ENCODE data around the gene INSRR. TPM values are rescaled to one million over a fixed set of nuclear protein-coding genes. Genes with fewer than 3 reads are reported as not detected.

INSRR gene
- total and polyA plus RNA-seq, 9 of the 15 experiments (the other 6 are each of a cell fraction or from before 2014, with no cell fraction given) = 0.03 to 0.18 (median 0.06) TPM; not detected in 3

- H3K27ac ChIP-seq (ENCODE audit: extremely low read depth, low read depth, low read length) = no peak overlapping the region
- H3K4me2 ChIP-seq (ENCODE audit: insufficient read depth, low read length) = no peak overlapping the region
- ATAC-seq (no peak), DNase-seq (ENCODE audit: extremely low read depth in 1 of 4, low spot score in 3 of 4) (no peak), FAIRE-seq (no peak)
- peaks cover 16 to 57% of the 10 kb centered on the region in 2 experiments for H3K4me1 ChIP-seq (replicated peaks in 1 of 2; ENCODE audit: control insufficient read depth in 2 of 2, insufficient read depth in 2 of 2, low read length in 2 of 2)
- no peaks in the 10 kb centered on the region for H3K79me2 ChIP-seq (ENCODE audit: control insufficient read depth, insufficient read depth, low read length)
- H3K9me1 ChIP-seq (ENCODE audit: control insufficient read depth, insufficient read depth, low read length) = peaks cover 4% of the 10 kb centered on the region
- no peaks in the 10 kb centered on the region for H3K27me3 ChIP-seq (ENCODE audit: control insufficient read depth in 2 of 2, insufficient read depth in 2 of 2, low read length in 2 of 2)
- no peaks in the 10 kb centered on the region for H3K36me3 ChIP-seq (ENCODE audit: control insufficient read depth, insufficient read depth, low read length)
- ChIA-PET CTCF (ENCODE audit: low intra/inter-chr PET ratio) (no interaction called here), POLR2A (interaction anchor here (0.6 kb wide), 1 partner anchor 281 kb away, joined by 3 read pairs; no protein-coding TSS in a partner anchor)
- whole genome bisulfite sequencing (ENCODE audit: insufficient coverage, low coverage, missing lambda C conversion rate) = 62% methylated on average over 16 of the region's 16 CpGs
- no peak overlapping the region for H2AFZ ChIP-seq (ENCODE audit: low read depth, low read length)
- intact Hi-C loops (cut with micrococcal nuclease) (no loop called here), in situ Hi-C loops (cut with MboI) (no loop called here)
- no peaks in the 10 kb centered on the region for H3K9me3 ChIP-seq (replicated peaks; ENCODE audit: control insufficient read depth, insufficient read depth, low read depth, low read length)
- H4K20me1 ChIP-seq (replicated peaks; ENCODE audit: control insufficient read depth, insufficient read depth, low read length) = no peaks in the 10 kb centered on the region
- no TSS peak for BruUV-seq (replicated peaks)
- H3K9ac ChIP-seq (ENCODE audit: insufficient read depth in 1 of 2, low read depth in 2 of 2, low read length in 2 of 2) = no peak overlapping the region
- no peak overlapping the region for H3K4me3 ChIP-seq
- TF ChIP-seq, protein P1, sequence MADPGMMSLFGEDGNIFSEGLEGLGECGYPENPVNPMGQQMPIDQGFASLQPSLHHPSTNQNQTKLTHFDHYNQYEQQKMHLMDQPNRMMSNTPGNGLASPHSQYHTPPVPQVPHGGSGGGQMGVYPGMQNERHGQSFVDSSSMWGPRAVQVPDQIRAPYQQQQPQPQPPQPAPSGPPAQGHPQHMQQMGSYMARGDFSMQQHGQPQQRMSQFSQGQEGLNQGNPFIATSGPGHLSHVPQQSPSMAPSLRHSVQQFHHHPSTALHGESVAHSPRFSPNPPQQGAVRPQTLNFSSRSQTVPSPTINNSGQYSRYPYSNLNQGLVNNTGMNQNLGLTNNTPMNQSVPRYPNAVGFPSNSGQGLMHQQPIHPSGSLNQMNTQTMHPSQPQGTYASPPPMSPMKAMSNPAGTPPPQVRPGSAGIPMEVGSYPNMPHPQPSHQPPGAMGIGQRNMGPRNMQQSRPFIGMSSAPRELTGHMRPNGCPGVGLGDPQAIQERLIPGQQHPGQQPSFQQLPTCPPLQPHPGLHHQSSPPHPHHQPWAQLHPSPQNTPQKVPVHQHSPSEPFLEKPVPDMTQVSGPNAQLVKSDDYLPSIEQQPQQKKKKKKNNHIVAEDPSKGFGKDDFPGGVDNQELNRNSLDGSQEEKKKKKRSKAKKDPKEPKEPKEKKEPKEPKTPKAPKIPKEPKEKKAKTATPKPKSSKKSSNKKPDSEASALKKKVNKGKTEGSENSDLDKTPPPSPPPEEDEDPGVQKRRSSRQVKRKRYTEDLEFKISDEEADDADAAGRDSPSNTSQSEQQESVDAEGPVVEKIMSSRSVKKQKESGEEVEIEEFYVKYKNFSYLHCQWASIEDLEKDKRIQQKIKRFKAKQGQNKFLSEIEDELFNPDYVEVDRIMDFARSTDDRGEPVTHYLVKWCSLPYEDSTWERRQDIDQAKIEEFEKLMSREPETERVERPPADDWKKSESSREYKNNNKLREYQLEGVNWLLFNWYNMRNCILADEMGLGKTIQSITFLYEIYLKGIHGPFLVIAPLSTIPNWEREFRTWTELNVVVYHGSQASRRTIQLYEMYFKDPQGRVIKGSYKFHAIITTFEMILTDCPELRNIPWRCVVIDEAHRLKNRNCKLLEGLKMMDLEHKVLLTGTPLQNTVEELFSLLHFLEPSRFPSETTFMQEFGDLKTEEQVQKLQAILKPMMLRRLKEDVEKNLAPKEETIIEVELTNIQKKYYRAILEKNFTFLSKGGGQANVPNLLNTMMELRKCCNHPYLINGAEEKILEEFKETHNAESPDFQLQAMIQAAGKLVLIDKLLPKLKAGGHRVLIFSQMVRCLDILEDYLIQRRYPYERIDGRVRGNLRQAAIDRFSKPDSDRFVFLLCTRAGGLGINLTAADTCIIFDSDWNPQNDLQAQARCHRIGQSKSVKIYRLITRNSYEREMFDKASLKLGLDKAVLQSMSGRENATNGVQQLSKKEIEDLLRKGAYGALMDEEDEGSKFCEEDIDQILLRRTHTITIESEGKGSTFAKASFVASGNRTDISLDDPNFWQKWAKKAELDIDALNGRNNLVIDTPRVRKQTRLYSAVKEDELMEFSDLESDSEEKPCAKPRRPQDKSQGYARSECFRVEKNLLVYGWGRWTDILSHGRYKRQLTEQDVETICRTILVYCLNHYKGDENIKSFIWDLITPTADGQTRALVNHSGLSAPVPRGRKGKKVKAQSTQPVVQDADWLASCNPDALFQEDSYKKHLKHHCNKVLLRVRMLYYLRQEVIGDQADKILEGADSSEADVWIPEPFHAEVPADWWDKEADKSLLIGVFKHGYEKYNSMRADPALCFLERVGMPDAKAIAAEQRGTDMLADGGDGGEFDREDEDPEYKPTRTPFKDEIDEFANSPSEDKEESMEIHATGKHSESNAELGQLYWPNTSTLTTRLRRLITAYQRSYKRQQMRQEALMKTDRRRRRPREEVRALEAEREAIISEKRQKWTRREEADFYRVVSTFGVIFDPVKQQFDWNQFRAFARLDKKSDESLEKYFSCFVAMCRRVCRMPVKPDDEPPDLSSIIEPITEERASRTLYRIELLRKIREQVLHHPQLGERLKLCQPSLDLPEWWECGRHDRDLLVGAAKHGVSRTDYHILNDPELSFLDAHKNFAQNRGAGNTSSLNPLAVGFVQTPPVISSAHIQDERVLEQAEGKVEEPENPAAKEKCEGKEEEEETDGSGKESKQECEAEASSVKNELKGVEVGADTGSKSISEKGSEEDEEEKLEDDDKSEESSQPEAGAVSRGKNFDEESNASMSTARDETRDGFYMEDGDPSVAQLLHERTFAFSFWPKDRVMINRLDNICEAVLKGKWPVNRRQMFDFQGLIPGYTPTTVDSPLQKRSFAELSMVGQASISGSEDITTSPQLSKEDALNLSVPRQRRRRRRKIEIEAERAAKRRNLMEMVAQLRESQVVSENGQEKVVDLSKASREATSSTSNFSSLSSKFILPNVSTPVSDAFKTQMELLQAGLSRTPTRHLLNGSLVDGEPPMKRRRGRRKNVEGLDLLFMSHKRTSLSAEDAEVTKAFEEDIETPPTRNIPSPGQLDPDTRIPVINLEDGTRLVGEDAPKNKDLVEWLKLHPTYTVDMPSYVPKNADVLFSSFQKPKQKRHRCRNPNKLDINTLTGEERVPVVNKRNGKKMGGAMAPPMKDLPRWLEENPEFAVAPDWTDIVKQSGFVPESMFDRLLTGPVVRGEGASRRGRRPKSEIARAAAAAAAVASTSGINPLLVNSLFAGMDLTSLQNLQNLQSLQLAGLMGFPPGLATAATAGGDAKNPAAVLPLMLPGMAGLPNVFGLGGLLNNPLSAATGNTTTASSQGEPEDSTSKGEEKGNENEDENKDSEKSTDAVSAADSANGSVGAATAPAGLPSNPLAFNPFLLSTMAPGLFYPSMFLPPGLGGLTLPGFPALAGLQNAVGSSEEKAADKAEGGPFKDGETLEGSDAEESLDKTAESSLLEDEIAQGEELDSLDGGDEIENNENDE (IDR thresholded peaks at IDR 0.05; ENCODE audit: low read depth, low read length) = no peak
- TF ChIP-seq JUN (IDR thresholded peaks at IDR 0.05; ENCODE audit: borderline replicate concordance, low read depth, low read length) (no peak), JUN (CRISPR knock-in tag; IDR thresholded peaks at IDR 0.05; ENCODE audit: borderline replicate concordance) (no peak), NEUROD1 (IDR thresholded peaks at IDR 0.05; ENCODE audit: borderline replicate concordance, low read depth, low read length, partially characterized antibody) (no peak), CSDE1 (IDR thresholded peaks at IDR 0.05) (no peak), RHOXF2B (CRISPR knock-in tag; conservative IDR thresholded peaks at IDR 0.05) (no peak)
- TF ChIP-seq, protein P2, sequence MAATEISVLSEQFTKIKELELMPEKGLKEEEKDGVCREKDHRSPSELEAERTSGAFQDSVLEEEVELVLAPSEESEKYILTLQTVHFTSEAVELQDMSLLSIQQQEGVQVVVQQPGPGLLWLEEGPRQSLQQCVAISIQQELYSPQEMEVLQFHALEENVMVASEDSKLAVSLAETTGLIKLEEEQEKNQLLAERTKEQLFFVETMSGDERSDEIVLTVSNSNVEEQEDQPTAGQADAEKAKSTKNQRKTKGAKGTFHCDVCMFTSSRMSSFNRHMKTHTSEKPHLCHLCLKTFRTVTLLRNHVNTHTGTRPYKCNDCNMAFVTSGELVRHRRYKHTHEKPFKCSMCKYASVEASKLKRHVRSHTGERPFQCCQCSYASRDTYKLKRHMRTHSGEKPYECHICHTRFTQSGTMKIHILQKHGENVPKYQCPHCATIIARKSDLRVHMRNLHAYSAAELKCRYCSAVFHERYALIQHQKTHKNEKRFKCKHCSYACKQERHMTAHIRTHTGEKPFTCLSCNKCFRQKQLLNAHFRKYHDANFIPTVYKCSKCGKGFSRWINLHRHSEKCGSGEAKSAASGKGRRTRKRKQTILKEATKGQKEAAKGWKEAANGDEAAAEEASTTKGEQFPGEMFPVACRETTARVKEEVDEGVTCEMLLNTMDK (IDR thresholded peaks at IDR 0.05; ENCODE audit: borderline replicate concordance, insufficient read depth, low read depth, low read length, poor library complexity, severe bottlenecking) = no peak
These were observed 46.3 kb upstream of the INSRR start for GRCh38 chr1:156905176-156905575.

All from K562 (cell line).